MM.1S (cell line): ENCODE measurements around the gene TMSB15C.
A peak's percentile ranks its signal among the peaks of the same experiment; 100 is the strongest.

ENCODE experiments used
- DNase-seq: peaks from one replicate; pipeline ENCODE4 v3.0.0-alpha.2; 2015
- H2AFZ ChIP-seq: fragments of 300-600 bp; sonication (generic); 2 replicates; pipeline ENCODE4 v1.6.0; 2016; ENCODE audit warnings: antibody characterized with exemption, low read length
- H3F3A ChIP-seq: fragments of 300-600 bp; sonication (generic); 2 replicates; pipeline ENCODE4 v1.6.1; 2016; ENCODE audit warnings: mild to moderate bottlenecking, antibody characterized with exemption, low read length, moderate library complexity, mixed read lengths; ENCODE audit not compliant: insufficient read depth
- H3K27ac ChIP-seq: fragments of 300-600 bp; sonication (generic); 2 replicates; pipeline ENCODE4 v1.5.1; 2016; ENCODE audit warnings: mild to moderate bottlenecking, low read length
- H3K27me3 ChIP-seq: fragments of 300-600 bp; sonication (generic); replicated peaks from 2 replicates; pipeline ENCODE4 v1.6.0; 2016; ENCODE audit warnings: low read length; ENCODE audit not compliant: insufficient read depth
- H3K36me3 ChIP-seq: fragments of 300-600 bp; sonication (generic); replicated peaks from 2 replicates; pipeline ENCODE4 v1.6.1; 2016; ENCODE audit warnings: mild to moderate bottlenecking, low read length, mixed read lengths; ENCODE audit not compliant: insufficient read depth
- H3K4me1 ChIP-seq: fragments of 300-600 bp; sonication (generic); 2 replicates; pipeline ENCODE4 v1.6.1; 2016; ENCODE audit warnings: low read length, mixed read lengths
- H3K4me2 ChIP-seq: fragments of 300-600 bp; sonication (generic); 2 replicates; pipeline ENCODE4 v1.6.0; 2016; ENCODE audit warnings: low read depth, low read length
- H3K4me3 ChIP-seq: fragments of 300-600 bp; sonication (generic); 2 replicates; pipeline ENCODE4 v1.5.1; 2016; ENCODE audit warnings: low read length, mixed read lengths
- H3K79me2 ChIP-seq: fragments of 300-600 bp; sonication (generic); 2 replicates; pipeline ENCODE4 v1.6.1; 2016; ENCODE audit warnings: mixed run types, low read length, mixed read lengths
- H3K9ac ChIP-seq: fragments of 300-600 bp; sonication (generic); 2 replicates; pipeline ENCODE4 v1.6.1; 2016; ENCODE audit warnings: low read length, mixed read lengths
- H3K9me2 ChIP-seq: fragments of 300-600 bp; sonication (generic); replicated peaks from 2 replicates; pipeline ENCODE4 v1.6.1; 2016; ENCODE audit warnings: mild to moderate bottlenecking, low read length, mixed read lengths; ENCODE audit not compliant: insufficient read depth
- H3K9me3 ChIP-seq: fragments of 300-600 bp; sonication (generic); replicated peaks from 2 replicates; pipeline ENCODE4 v1.6.1; 2016; ENCODE audit warnings: mild to moderate bottlenecking, low read length, mixed read lengths; ENCODE audit not compliant: insufficient read depth
- H4K20me1 ChIP-seq: fragments of 300-600 bp; sonication (generic); 2 replicates; pipeline ENCODE4 v1.6.1; 2016; ENCODE audit warnings: mild to moderate bottlenecking, low read length, moderate library complexity, mixed read lengths; ENCODE audit not compliant: insufficient read depth
- EZH2 ChIP-seq: fragments of 300-600 bp; sonication (generic); optimal IDR thresholded peaks from 2 replicates; pipeline ENCODE3; 2017; ENCODE audit warnings: low read depth, mild to moderate bottlenecking, antibody characterized with exemption, low read length, mixed read lengths
- EZH2phosphoT487 ChIP-seq: fragments of 300-600 bp; sonication (generic); IDR thresholded peaks from 2 replicates; pipeline ENCODE4 v1.6.1; 2018; ENCODE audit warnings: antibody characterized with exemption, low read length
- TF ChIP-seq, protein P1 (sequence below): fragments of 300-600 bp; sonication (generic); IDR thresholded peaks from 2 replicates; pipeline ENCODE4 v1.5.1; 2016; ENCODE audit warnings: antibody characterized with exemption, low read length, mixed read lengths

TMSB15C gene

DNA sequence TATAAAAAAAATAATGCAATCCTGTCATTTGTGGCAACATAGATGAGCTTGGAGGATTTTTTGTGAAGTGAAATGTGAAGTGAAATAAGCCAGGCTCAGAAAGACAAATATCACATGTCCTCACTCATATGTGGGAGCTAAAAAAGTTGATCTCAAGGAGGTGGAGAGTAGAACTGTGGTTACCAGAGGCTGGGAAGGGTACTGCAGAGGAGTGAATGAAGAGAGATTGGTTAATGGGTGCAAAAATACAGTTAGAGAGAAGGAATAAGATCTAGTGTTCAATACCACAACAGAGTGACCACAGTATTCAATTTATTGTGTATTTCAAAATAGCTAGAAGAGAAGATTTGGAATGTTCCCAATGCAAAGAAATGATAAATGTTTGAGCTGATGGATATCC is 22.9 kb upstream of the TMSB15C start:
- Histone ChIP-seq H3K4me1 (no peaks in the 10 kb centered on the region), H3K4me3 (no peak overlapping the region), H3K9me2 (no peaks in the 10 kb centered on the region), H3K9ac (no peak overlapping the region), H3F3A (no peaks in the 10 kb centered on the region; the same call in 1 of the 2 replicates), H2AFZ (no peak overlapping the region), H3K9me3 (no peaks in the 10 kb centered on the region), H3K27me3 (no peaks in the 10 kb centered on the region), H3K79me2 (no peaks in the 10 kb centered on the region), H4K20me1 (no peaks in the 10 kb centered on the region), H3K27ac (no peak overlapping the region), H3K36me3 (no peaks in the 10 kb centered on the region), H3K4me2 (no peak overlapping the region)
- DNase-seq: no peak
- TF ChIP-seq EZH2phosphoT487 (no peak), EZH2 (no peak)
- TF ChIP-seq, protein P1, sequence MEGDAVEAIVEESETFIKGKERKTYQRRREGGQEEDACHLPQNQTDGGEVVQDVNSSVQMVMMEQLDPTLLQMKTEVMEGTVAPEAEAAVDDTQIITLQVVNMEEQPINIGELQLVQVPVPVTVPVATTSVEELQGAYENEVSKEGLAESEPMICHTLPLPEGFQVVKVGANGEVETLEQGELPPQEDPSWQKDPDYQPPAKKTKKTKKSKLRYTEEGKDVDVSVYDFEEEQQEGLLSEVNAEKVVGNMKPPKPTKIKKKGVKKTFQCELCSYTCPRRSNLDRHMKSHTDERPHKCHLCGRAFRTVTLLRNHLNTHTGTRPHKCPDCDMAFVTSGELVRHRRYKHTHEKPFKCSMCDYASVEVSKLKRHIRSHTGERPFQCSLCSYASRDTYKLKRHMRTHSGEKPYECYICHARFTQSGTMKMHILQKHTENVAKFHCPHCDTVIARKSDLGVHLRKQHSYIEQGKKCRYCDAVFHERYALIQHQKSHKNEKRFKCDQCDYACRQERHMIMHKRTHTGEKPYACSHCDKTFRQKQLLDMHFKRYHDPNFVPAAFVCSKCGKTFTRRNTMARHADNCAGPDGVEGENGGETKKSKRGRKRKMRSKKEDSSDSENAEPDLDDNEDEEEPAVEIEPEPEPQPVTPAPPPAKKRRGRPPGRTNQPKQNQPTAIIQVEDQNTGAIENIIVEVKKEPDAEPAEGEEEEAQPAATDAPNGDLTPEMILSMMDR: no peak

DNA sequence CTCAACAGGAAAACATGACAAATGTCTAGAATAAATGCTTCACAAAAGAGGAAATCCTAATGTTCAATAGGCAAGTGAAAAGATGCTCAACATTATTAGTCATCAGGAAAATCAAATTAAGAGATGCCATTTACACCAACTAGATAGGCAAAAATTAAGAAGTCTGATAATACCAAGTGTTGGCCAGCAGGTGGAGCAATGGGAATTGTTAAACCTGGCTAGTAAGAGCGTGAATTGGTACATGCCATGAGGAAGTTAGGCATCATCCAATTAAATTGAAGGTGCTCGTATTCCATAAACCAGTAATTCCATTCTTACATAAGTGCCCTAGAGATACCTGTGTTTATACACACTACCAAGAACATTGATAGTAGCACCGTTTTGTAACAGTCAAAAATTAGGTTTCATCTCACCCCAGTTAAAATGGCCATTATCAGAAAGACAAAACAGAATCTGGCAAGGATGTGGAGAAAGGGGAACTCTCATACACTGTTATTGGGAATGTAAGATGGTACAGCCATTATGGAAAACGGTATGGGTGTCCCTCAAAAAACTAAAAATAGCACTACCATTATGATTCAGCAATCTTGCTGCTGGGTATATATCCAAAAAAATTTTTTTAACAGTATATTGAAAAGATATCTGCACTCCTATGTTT is 22.2 kb upstream of the TMSB15C start:
- no peaks in the 10 kb centered on the region; the same call in 1 of the 2 replicates for H3F3A ChIP-seq
- no peaks in the 10 kb centered on the region for H3K9me3 ChIP-seq
- peak; percentile 70 for DNase-seq
- H3K79me2 ChIP-seq: no peaks in the 10 kb centered on the region
- no peaks in the 10 kb centered on the region for H4K20me1 ChIP-seq
- no peak overlapping the region for H3K9ac ChIP-seq
- H3K9me2 ChIP-seq: no peaks in the 10 kb centered on the region
- TF ChIP-seq EZH2phosphoT487 (no peak), EZH2 (no peak)
- TF ChIP-seq, protein P1: peak; percentile 63
- no peak overlapping the region for H2AFZ ChIP-seq
- no peaks in the 10 kb centered on the region for H3K4me1 ChIP-seq
- no peaks in the 10 kb centered on the region for H3K36me3 ChIP-seq
- H3K4me2 ChIP-seq: no peak overlapping the region
- H3K4me3 ChIP-seq: no peak overlapping the region
- H3K27me3 ChIP-seq: no peaks in the 10 kb centered on the region
- H3K27ac ChIP-seq: no peak overlapping the region

DNA sequence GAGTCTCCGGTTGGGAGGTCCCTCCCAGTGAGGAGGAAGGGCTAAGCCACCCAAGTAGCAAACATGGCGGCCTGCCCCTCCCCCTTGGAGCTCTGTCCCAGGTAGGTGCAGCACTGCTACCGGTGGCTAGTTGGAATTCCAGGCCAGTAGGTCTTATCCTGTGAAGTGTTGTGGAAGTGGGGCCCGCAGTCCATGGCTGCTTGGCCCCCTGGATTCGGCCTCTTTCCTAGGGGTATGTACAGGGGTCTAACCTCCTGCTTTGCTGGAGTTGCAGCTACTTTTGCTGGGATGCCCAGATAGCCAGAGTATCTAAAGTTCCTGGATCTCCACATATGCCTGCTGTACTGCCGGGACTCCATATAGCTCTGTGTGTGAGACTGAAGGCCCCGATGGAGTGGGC is 9.9 kb upstream of the TMSB15C start:
- DNase-seq: no peak
- TF ChIP-seq, protein P1: no peak
- no peak for TF ChIP-seq EZH2
- no peak for TF ChIP-seq EZH2phosphoT487
- no peaks in the 10 kb centered on the region for H3K9me2 ChIP-seq
- H3K4me2 ChIP-seq: no peak overlapping the region
- H3K9me3 ChIP-seq: no peaks in the 10 kb centered on the region
- no peaks in the 10 kb centered on the region for H3K36me3 ChIP-seq
- no peaks in the 10 kb centered on the region for H3K4me1 ChIP-seq
- no peak overlapping the region for H3K27ac ChIP-seq
- no peaks in the 10 kb centered on the region for H4K20me1 ChIP-seq
- H3K9ac ChIP-seq: no peak overlapping the region
- H3K4me3 ChIP-seq: no peak overlapping the region
- no peak overlapping the region for H2AFZ ChIP-seq
- no peaks in the 10 kb centered on the region for H3F3A ChIP-seq
- H3K27me3 ChIP-seq: no peaks in the 10 kb centered on the region
- no peaks in the 10 kb centered on the region for H3K79me2 ChIP-seq
